ENCODE measurements around the gene HCFC1. TPM values are rescaled to one million over a fixed set of nuclear protein-coding genes. Genes with fewer than 3 reads are reported as not detected.
A peak's percentile ranks its signal among the peaks of the same experiment; 100 is the strongest.

HCFC1 gene
- total RNA-seq, 1 experiment from 2014 or later = 137 TPM

DNA sequence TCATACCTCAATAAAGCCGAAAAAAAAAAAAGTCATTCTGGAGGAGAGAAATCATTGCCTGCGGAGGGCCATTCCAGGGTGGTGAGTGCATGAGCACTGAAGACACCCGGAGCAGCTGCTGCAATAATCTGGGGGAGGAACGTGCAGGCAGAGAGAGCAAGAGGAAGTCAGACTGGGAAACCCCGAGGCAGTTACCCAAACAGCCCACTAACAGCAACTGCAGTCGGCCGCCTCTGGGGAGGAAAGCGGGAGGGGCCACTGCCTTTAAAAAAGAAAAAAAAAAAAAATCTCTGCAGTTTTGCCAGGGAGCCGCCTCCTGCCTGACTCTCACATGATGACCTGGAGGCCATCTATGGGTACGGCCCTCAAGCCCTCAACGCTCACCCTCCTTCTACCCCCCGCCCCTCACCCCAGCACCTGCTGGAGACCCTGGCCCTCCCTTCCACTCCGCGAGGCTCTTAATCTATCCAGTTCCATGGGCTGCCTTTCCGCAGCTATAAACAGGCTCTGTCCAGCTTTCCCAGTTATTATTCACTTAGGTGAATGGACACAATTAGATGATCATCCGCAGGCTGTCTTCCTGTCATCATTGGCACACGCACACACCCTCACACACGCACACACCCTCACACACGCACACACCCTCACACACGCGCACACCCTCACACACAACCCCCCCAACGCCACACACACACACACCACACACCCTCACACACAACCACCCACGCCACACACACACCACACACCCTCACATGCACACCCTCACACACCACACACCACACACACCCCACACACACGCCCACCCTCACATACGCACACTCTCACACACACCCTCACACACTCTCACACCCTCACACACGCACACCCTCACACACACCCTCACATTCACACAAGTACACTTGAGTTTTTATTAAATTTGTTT lies 70.5 kb downstream of the HCFC1 start:
- H3K27ac ChIP-seq (ENCODE audit: low read depth, low read length, poor library complexity, severe bottlenecking) = no peak overlapping the region
- intact Hi-C loops (cut with micrococcal nuclease; ENCODE audit: unreplicated experiment) = no loop called here
- H3K9me3 ChIP-seq (ENCODE audit: low read depth, low read length, poor library complexity, severe bottlenecking) = no peaks in the 10 kb centered on the region
- no TSS peak for BruUV-seq (replicated peaks)
- no peak overlapping the region for H3K4me3 ChIP-seq (ENCODE audit: low read depth, low read length, poor library complexity, severe bottlenecking)
- no peak for TF ChIP-seq EZH2 (IDR thresholded peaks at IDR 0.05; ENCODE audit: borderline replicate concordance, low read depth, low read length, poor library complexity, severe bottlenecking)
- TF ChIP-seq, protein P1, sequence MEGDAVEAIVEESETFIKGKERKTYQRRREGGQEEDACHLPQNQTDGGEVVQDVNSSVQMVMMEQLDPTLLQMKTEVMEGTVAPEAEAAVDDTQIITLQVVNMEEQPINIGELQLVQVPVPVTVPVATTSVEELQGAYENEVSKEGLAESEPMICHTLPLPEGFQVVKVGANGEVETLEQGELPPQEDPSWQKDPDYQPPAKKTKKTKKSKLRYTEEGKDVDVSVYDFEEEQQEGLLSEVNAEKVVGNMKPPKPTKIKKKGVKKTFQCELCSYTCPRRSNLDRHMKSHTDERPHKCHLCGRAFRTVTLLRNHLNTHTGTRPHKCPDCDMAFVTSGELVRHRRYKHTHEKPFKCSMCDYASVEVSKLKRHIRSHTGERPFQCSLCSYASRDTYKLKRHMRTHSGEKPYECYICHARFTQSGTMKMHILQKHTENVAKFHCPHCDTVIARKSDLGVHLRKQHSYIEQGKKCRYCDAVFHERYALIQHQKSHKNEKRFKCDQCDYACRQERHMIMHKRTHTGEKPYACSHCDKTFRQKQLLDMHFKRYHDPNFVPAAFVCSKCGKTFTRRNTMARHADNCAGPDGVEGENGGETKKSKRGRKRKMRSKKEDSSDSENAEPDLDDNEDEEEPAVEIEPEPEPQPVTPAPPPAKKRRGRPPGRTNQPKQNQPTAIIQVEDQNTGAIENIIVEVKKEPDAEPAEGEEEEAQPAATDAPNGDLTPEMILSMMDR (conservative IDR thresholded peaks at IDR 0.05; ENCODE audit: low read depth, low read length) = no peak
- no peaks in the 10 kb centered on the region for H3K27me3 ChIP-seq (replicated peaks; ENCODE audit: insufficient read depth, low read depth, low read length, poor library complexity)
- H3K4me1 ChIP-seq (ENCODE audit: insufficient read depth, low read length, poor library complexity, severe bottlenecking) = no peaks in the 10 kb centered on the region
- peak; percentile 64 for DNase-seq (ENCODE audit: low spot score)
- H3K36me3 ChIP-seq (ENCODE audit: insufficient read depth, low read length, poor library complexity, severe bottlenecking) = no peaks in the 10 kb centered on the region
- ChIA-PET CTCF (interaction anchor here (0.7 kb wide), 2 partner anchors 14 to 17 kb away, joined by 3 to 4 read pairs; no protein-coding TSS in a partner anchor), POLR2A (ENCODE audit: low non-redundant PET) (no interaction called here)

DNA sequence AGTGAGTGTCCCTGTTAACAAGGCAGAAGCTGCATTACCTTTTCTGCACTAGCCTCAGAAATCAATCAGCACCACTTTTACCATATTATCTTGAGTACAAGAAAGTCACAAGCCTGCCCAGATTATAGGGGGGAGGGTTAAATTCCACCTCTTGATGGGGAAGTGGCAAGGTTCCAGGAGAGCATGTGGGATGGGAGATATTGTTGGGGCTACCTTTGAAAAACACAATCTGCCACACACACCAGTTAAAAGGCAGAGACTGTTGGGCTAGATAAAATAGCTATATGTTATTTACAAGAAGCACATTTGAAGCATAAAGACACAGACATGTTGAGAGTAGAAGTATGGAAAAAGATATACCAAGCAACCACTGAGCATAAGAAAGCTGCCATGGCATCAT lies 73.7 kb downstream of the HCFC1 start:
- POLR2A ChIA-PET (ENCODE audit: low non-redundant PET) = no interaction called here
- CTCF ChIA-PET = no interaction called here

More for the DNA sequence above, 73.7 kb downstream of the HCFC1 start:
- Histone ChIP-seq H3K27ac (ENCODE audit: low read depth, low read length, poor library complexity, severe bottlenecking) (no peak overlapping the region), H3K9me3 (ENCODE audit: low read depth, low read length, poor library complexity, severe bottlenecking) (no peaks in the 10 kb centered on the region), H3K36me3 (ENCODE audit: insufficient read depth, low read length, poor library complexity, severe bottlenecking) (no peaks in the 10 kb centered on the region), H3K4me3 (ENCODE audit: low read depth, low read length, poor library complexity, severe bottlenecking) (no peak overlapping the region), H3K27me3 (replicated peaks; ENCODE audit: insufficient read depth, low read depth, low read length, poor library complexity) (no peaks in the 10 kb centered on the region), H3K4me1 (ENCODE audit: insufficient read depth, low read length, poor library complexity, severe bottlenecking) (no peaks in the 10 kb centered on the region)
- intact Hi-C loops (cut with micrococcal nuclease; ENCODE audit: unreplicated experiment) = no loop called here
- BruUV-seq (replicated peaks) = no TSS peak
- no peak for TF ChIP-seq EZH2 (IDR thresholded peaks at IDR 0.05; ENCODE audit: borderline replicate concordance, low read depth, low read length, poor library complexity, severe bottlenecking)
- TF ChIP-seq, protein P1 (conservative IDR thresholded peaks at IDR 0.05; ENCODE audit: low read depth, low read length) = no peak
- no peak for DNase-seq (ENCODE audit: low spot score)

Small RNA genes lying within 50 kb of the gene (microRNA-seq; reads per million reads assigned to microRNA genes)
- gene MIR3202-1 (not detected), gene MIR3202-2 (not detected), gene MIR718 (not detected)

Other genes with a start within 250 kb of the HCFC1 start
- gene BCAP31, start 247.4 kb downstream of the HCFC1 start, total RNA-seq (2021) = 219 and 235 TPM in 2 replicates
- 7.8 and 8.0 TPM in 2 replicates for gene ABCD1, start 247.0 kb downstream of the HCFC1 start, total RNA-seq (2021)
- 0.59 TPM in 1 of 2 replicates, not detected in the other for gene PLXNB3, start 207.6 kb downstream of the HCFC1 start, total RNA-seq (2021)
- gene SRPK3, start 190.8 kb downstream of the HCFC1 start, total RNA-seq (2021) = not detected in 2 replicates
- 52.0 and 55.7 TPM in 2 replicates for gene IDH3G, start 177.4 kb downstream of the HCFC1 start, total RNA-seq (2021)
- gene SSR4, start 177.2 kb downstream of the HCFC1 start, total RNA-seq (2021) = 205 and 214 TPM in 2 replicates
- 2.6 and 6.0 TPM in 2 replicates for gene PDZD4, start 141.3 kb downstream of the HCFC1 start, total RNA-seq (2021)
- 0.64 and 0.87 TPM in 2 replicates for gene L1CAM, start 85.6 kb downstream of the HCFC1 start, total RNA-seq (2021)
- not detected in 2 replicates for gene AVPR2, start 67.1 kb downstream of the HCFC1 start, total RNA-seq (2021)
- 43.0 and 45.7 TPM in 2 replicates for gene ARHGAP4, start 45.6 kb downstream of the HCFC1 start, total RNA-seq (2021)
- gene NAA10, start 36.8 kb downstream of the HCFC1 start, total RNA-seq (2021) = 136 and 140 TPM in 2 replicates
- gene RENBP, start 27.2 kb downstream of the HCFC1 start, total RNA-seq (2021) = 3.4 and 5.7 TPM in 2 replicates
- 2.8 and 6.8 TPM in 2 replicates for gene TMEM187, start 936 bp upstream of the HCFC1 start, total RNA-seq (2021)
- gene IRAK1, start 48.1 kb upstream of the HCFC1 start, total RNA-seq (2021) = 118 and 147 TPM in 2 replicates
- gene MECP2, start 125.9 kb upstream of the HCFC1 start, total RNA-seq (2021) = 51.9 and 52.8 TPM in 2 replicates
- gene OPN1LW, start 172.4 kb upstream of the HCFC1 start, total RNA-seq (2021) = not detected in 2 replicates
- not detected in 2 replicates for gene OPN1MW, start 210.8 kb upstream of the HCFC1 start, total RNA-seq (2021)
- not detected in 2 replicates for gene OPN1MW2, start 247.9 kb upstream of the HCFC1 start, total RNA-seq (2021)